HG02610 (cell line): ENCODE results near the gene FCGR3B.
"Not testable (repeated sequence)": the region's sequence is repeated elsewhere in the genome, so short reads cannot be mapped to it uniquely, and the experiment has no call there.

Source experiments
- ATAC-seq: cut with Tn5 transposase; IDR thresholded peaks from one replicate; pipeline ENCODE4 v1.9.1; 2021; ENCODE audit warnings: mild to moderate bottlenecking, moderate library complexity; ENCODE audit not compliant: unreplicated experiment

The FCGR3B gene

GRCh38 chr1:161606541-161607336 lies 24.2 kb downstream of the FCGR3B start:
- ATAC-seq, result not testable (repeated sequence)

- ATAC-seq, result not testable (repeated sequence)
Observed at GRCh38 chr1:161605762-161606540, 25.0 kb downstream of the FCGR3B start.

GRCh38 chr1:161605024-161605423 lies 26.0 kb downstream of the FCGR3B start:
- ATAC-seq, result not testable (repeated sequence)

GRCh38 chr1:161597077-161597476 lies 33.9 kb downstream of the FCGR3B start:
- not testable (repeated sequence) for ATAC-seq

GRCh38 chr1:161595583-161595982 lies 35.4 kb downstream of the FCGR3B start:
- ATAC-seq, result not testable (repeated sequence)

GRCh38 chr1:161595173-161595572 lies 35.8 kb downstream of the FCGR3B start:
- ATAC-seq, result not testable (repeated sequence)

- not testable (repeated sequence) for ATAC-seq
Observed at GRCh38 chr1:161594269-161594984, 36.5 kb downstream of the FCGR3B start.

- not testable (repeated sequence) for ATAC-seq
Observed at GRCh38 chr1:161593092-161593755, 37.8 kb downstream of the FCGR3B start.

GRCh38 chr1:161592586-161592985 lies 38.4 kb downstream of the FCGR3B start:
- not testable (repeated sequence) for ATAC-seq

GRCh38 chr1:161589920-161590319 lies 41.1 kb downstream of the FCGR3B start:
- not testable (repeated sequence) for ATAC-seq

GRCh38 chr1:161589365-161589764 lies 41.6 kb downstream of the FCGR3B start:
- ATAC-seq, result not testable (repeated sequence)

GRCh38 chr1:161588596-161588995 lies 42.4 kb downstream of the FCGR3B start:
- ATAC-seq, result not testable (repeated sequence)

GRCh38 chr1:161582882-161583281 lies 48.1 kb downstream of the FCGR3B start:
- ATAC-seq, result not testable (repeated sequence)

GRCh38 chr1:161580879-161581537 lies 50.0 kb downstream of the FCGR3B start:
- peak; percentile 68 for ATAC-seq

GRCh38 chr1:161579856-161580507 lies 51.0 kb downstream of the FCGR3B start:
- ATAC-seq, result not testable (repeated sequence)

GRCh38 chr1:161576676-161577075 lies 54.3 kb downstream of the FCGR3B start:
- ATAC-seq, result not testable (repeated sequence)
